WERI-Rb-1 (cell line): ENCODE data around the gene SMIM31.

ENCODE experiments used
- DNase-seq: peaks from one replicate; pipeline ENCODE4 v3.0.0-alpha.2; 2020
- H3K27ac ChIP-seq: fragments of 250-450 bp; sonication (Bioruptor Pico); 2 replicates; pipeline ENCODE4 v1.5.1; 2020; ENCODE audit warnings: mild to moderate bottlenecking, moderate library complexity
- H3K27me3 ChIP-seq: fragments of 250-450 bp; sonication (Bioruptor Pico); 2 replicates; pipeline ENCODE4 v1.5.1; 2021; ENCODE audit warnings: mild to moderate bottlenecking, low read depth, moderate library complexity; ENCODE audit not compliant: insufficient read depth, severe bottlenecking
- H3K36me3 ChIP-seq: fragments of 250-450 bp; sonication (Bioruptor Pico); 2 replicates; pipeline ENCODE4 v1.5.1; 2020; ENCODE audit warnings: mild to moderate bottlenecking, moderate library complexity
- H3K4me3 ChIP-seq: 2 replicates; pipeline ENCODE4 v1.5.1; 2011; ENCODE audit warnings: low read depth, mild to moderate bottlenecking, control low read depth, low read length
- H3K9me3 ChIP-seq: fragments of 250-450 bp; sonication (Bioruptor Pico); 2 replicates; pipeline ENCODE4 v1.5.1; 2021; ENCODE audit warnings: mild to moderate bottlenecking, moderate library complexity; ENCODE audit not compliant: severe bottlenecking
- TF ChIP-seq, protein P1 (sequence below): IDR thresholded peaks from 2 replicates; pipeline ENCODE4 v1.5.1; 2011; ENCODE audit warnings: low read depth, mild to moderate bottlenecking, control low read depth, inconsistent platforms, low read length

The SMIM31 gene

GRCh38 chr4:164730705-164731393 lies 23.1 kb upstream of the SMIM31 start:
- H3K36me3 ChIP-seq = no peaks in the 10 kb centered on the region
- no peak for DNase-seq
- H3K27me3 ChIP-seq = no peaks in the 10 kb centered on the region
- H3K9me3 ChIP-seq = no peaks in the 10 kb centered on the region
- TF ChIP-seq, protein P1, sequence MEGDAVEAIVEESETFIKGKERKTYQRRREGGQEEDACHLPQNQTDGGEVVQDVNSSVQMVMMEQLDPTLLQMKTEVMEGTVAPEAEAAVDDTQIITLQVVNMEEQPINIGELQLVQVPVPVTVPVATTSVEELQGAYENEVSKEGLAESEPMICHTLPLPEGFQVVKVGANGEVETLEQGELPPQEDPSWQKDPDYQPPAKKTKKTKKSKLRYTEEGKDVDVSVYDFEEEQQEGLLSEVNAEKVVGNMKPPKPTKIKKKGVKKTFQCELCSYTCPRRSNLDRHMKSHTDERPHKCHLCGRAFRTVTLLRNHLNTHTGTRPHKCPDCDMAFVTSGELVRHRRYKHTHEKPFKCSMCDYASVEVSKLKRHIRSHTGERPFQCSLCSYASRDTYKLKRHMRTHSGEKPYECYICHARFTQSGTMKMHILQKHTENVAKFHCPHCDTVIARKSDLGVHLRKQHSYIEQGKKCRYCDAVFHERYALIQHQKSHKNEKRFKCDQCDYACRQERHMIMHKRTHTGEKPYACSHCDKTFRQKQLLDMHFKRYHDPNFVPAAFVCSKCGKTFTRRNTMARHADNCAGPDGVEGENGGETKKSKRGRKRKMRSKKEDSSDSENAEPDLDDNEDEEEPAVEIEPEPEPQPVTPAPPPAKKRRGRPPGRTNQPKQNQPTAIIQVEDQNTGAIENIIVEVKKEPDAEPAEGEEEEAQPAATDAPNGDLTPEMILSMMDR = no peak
- H3K4me3 ChIP-seq = no peak overlapping the region
- H3K27ac ChIP-seq = no peak overlapping the region

- H3K27ac ChIP-seq = no peak overlapping the region
- H3K4me3 ChIP-seq = no peak overlapping the region
- DNase-seq = peak; percentile 79
- no peaks in the 10 kb centered on the region for H3K9me3 ChIP-seq
- H3K36me3 ChIP-seq = no peaks in the 10 kb centered on the region
- TF ChIP-seq, protein P1 = peak; percentile 80
- H3K27me3 ChIP-seq = no peaks in the 10 kb centered on the region
These were observed 22.0 kb upstream of the SMIM31 start for GRCh38 chr4:164731827-164732474.

DNA sequence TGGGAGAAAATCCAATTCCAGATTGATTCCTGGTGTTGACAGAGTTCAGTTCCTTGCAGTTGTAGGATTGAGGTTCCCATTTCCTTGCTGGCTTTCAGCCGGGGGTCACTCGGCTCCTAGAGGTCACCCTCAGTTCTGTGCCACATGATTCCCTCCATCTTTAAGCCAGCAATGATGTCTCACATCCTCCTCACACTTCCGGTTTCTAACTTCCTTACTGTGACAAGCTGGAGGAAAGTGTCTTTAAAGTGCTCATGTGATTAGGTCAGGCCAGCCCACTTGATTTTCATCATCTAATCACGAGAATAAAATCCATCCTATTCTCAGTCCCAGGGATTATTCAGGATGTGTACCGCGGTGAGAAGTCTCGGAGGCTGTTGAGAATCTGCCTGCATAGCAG lies 19.4 kb upstream of the SMIM31 start:
- H3K27ac ChIP-seq = peak overlapping the region; percentile 24
- DNase-seq = peak; percentile 29
- no peaks in the 10 kb centered on the region for H3K36me3 ChIP-seq
- TF ChIP-seq, protein P1 = no peak
- no peak overlapping the region for H3K4me3 ChIP-seq
- no peaks in the 10 kb centered on the region for H3K9me3 ChIP-seq
- H3K27me3 ChIP-seq = no peaks in the 10 kb centered on the region

- H3K36me3 ChIP-seq = no peaks in the 10 kb centered on the region
- H3K4me3 ChIP-seq = no peak overlapping the region
- no peaks in the 10 kb centered on the region for H3K27me3 ChIP-seq
- TF ChIP-seq, protein P1 = no peak
- no peak for DNase-seq
- no peak overlapping the region for H3K27ac ChIP-seq
- H3K9me3 ChIP-seq = peaks cover 6% of the 10 kb centered on the region
These were observed 5.6 kb upstream of the SMIM31 start for GRCh38 chr4:164748375-164748774.

- H3K4me3 ChIP-seq = no peak overlapping the region
- no peaks in the 10 kb centered on the region for H3K36me3 ChIP-seq
- no peak overlapping the region for H3K27ac ChIP-seq
- no peaks in the 10 kb centered on the region for H3K27me3 ChIP-seq
- peaks cover 6% of the 10 kb centered on the region for H3K9me3 ChIP-seq
- DNase-seq = no peak
- TF ChIP-seq, protein P1 = no peak
These were observed 1.5 kb downstream of the SMIM31 start for GRCh38 chr4:164755432-164755831.

GRCh38 chr4:164756686-164757085 lies 2.8 kb downstream of the SMIM31 start:
- H3K27me3 ChIP-seq = no peaks in the 10 kb centered on the region
- no peak for DNase-seq
- TF ChIP-seq, protein P1 = no peak
- H3K9me3 ChIP-seq = peaks cover 6% of the 10 kb centered on the region
- no peak overlapping the region for H3K27ac ChIP-seq
- no peak overlapping the region for H3K4me3 ChIP-seq
- H3K36me3 ChIP-seq = no peaks in the 10 kb centered on the region
